ENCODE results near the gene ARHGAP26.
A peak's percentile ranks its signal among the peaks of the same experiment; 100 is the strongest.

ARHGAP26 gene, protein sequence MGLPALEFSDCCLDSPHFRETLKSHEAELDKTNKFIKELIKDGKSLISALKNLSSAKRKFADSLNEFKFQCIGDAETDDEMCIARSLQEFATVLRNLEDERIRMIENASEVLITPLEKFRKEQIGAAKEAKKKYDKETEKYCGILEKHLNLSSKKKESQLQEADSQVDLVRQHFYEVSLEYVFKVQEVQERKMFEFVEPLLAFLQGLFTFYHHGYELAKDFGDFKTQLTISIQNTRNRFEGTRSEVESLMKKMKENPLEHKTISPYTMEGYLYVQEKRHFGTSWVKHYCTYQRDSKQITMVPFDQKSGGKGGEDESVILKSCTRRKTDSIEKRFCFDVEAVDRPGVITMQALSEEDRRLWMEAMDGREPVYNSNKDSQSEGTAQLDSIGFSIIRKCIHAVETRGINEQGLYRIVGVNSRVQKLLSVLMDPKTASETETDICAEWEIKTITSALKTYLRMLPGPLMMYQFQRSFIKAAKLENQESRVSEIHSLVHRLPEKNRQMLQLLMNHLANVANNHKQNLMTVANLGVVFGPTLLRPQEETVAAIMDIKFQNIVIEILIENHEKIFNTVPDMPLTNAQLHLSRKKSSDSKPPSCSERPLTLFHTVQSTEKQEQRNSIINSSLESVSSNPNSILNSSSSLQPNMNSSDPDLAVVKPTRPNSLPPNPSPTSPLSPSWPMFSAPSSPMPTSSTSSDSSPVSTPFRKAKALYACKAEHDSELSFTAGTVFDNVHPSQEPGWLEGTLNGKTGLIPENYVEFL

GRCh38 chr5:142769793-142770649 is at the start of gene ARHGAP26:
Gene ARHGAP26, plus strand, starts transcription at chr5:142770377. Its CDS starts 385 bp downstream, at chr5:142770762.
- DNase-seq, result peak; percentile 94
- peak; percentile 97 for ATAC-seq

DNA sequence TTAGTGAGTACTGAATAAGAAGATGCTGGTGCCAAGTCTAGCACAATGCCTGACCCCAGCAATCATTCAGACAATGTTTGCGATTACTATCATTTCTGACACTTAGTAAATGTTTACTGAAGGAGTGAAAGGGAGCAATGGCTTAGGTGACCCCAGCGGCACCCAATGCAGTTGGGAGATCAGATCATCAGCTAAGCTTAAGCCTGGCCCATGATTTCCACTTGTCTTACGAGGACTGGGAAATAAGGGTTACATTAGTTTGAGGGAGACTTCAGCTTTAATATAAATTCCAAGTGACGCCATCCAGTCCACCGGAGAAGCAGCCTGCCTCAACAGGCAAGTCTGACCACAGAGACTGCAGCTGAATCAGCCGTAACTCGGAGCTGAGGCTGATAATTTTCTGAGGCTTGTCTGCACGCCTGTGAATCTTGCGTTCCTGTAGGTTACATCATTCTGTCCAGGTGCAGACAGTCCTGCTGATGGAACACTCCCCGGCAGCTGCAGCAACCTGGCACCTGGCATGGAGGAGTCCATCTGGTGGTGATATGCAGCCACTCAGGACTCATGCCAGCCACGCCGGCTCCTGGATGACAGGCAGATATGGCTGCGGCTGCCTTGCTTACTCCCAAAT is 49.4 kb upstream of the ARHGAP26 start:
- DNase-seq (no peak), ATAC-seq (no peak)

- no peak for ATAC-seq
- DNase-seq, result no peak
These were observed 48.0 kb upstream of the ARHGAP26 start for GRCh38 chr5:142722146-142722545.

DNA sequence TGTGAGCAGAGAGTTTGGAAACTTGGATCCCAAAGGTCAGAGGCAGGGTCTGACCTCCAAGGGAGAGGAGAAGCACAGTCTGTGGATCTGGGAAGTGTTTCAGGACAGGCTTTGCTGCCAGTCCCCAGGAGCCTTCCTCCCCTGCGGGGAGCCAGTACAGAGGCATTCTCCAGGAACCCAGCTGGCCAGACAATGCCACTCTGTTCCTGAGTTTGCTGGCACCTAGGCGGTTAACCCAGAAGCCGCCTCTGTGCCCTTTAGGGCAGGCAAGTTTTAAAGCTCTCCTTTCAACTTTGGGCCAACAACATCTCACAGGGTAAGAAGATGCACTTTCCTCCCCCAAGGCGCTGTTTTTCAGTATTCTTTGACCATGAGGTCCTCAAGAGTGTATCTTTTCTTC is 47.3 kb upstream of the ARHGAP26 start:
- ATAC-seq, result no peak
- no peak for DNase-seq

GRCh38 chr5:142724821-142725220 is 45.4 kb upstream of the ARHGAP26 start:
- DNase-seq, result no peak
- no peak for ATAC-seq

GRCh38 chr5:142725231-142726187 is 44.7 kb upstream of the ARHGAP26 start:
- DNase-seq (no peak), ATAC-seq (no peak)

DNA sequence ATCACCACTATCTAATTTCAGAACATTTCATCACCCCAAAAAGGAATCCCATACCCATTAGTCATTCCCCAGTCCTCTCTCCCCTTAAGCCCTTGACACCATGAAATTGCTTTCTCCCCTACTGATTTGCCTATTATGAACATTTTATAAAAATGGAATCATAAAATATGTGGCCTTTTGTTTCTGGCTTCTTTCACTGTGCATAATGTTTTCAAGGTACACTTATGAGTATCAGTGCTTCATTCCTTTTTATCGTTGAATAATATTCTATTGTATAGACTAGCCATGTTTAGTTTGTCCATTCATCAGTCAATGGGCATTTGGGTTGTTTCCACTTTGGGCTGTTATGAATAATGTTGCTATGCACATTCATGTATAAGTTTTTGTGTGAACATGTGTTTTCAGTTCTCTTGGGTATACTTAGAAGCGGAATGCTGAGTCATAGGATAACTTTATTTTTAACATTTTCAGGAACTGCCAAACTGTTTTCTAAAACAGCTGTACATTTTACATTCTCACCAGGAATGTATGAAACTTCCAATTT is 43.9 kb upstream of the ARHGAP26 start:
- DNase-seq, result no peak
- no peak for ATAC-seq

DNA sequence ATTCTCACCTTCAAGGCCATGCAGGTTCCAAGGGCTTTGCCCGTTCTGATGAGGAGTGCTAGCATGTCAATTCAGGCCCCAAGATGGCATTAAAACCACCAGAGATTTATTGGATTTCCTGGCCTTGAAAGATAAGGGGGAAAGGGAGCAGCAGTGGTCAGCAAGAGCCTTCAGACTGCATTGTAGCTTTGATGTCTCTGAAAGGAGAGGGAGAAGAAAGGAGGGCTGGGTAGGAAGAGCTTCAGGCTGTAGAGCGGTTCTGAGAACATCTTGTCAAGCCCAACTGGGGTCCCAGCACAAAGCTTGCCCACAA is 42.5 kb upstream of the ARHGAP26 start:
- no peak for ATAC-seq

GRCh38 chr5:142735323-142736246 is 34.6 kb upstream of the ARHGAP26 start:
- DNase-seq (no peak), ATAC-seq (no peak)

More for the DNA sequence above, 42.5 kb upstream of the ARHGAP26 start:
- no peak for DNase-seq

- no peak for DNase-seq
- no peak for ATAC-seq
These were observed 33.9 kb upstream of the ARHGAP26 start for GRCh38 chr5:142736247-142736632.

- ATAC-seq (no peak), DNase-seq (no peak)
These were observed 33.0 kb upstream of the ARHGAP26 start for GRCh38 chr5:142737179-142737578.

- no peak for ATAC-seq
- no peak for DNase-seq
These were observed 29.5 kb upstream of the ARHGAP26 start for GRCh38 chr5:142740474-142741242.

GRCh38 chr5:142743592-142744441 is 26.4 kb upstream of the ARHGAP26 start:
- DNase-seq (no peak), ATAC-seq (no peak)

- no peak for DNase-seq
- ATAC-seq, result no peak
These were observed 24.9 kb upstream of the ARHGAP26 start for GRCh38 chr5:142745268-142745667.

GRCh38 chr5:142746532-142747433 is 23.4 kb upstream of the ARHGAP26 start:
- no peak for ATAC-seq
- no peak for DNase-seq

GRCh38 chr5:142748132-142748531 is 22.0 kb upstream of the ARHGAP26 start:
- ATAC-seq (no peak), DNase-seq (no peak)

All from stimulated activated naive CD8-positive, alpha-beta T cell treated with anti-CD3 and anti-CD28 coated beads, Interleukin-15, Interleukin-2, amounts not matched to agents 100 U/mL and 50 U/mL, for 24 hours (primary cell).